K562 (cell line): ENCODE data around the gene SLC13A4. TPM values are rescaled to one million over a fixed set of nuclear protein-coding genes. Genes with fewer than 3 reads are reported as not detected.

Experiments
- ESRRB ChIP-seq: fragments of 250-450 bp; sonication (Bioruptor Pico); IDR thresholded peaks from 2 replicates; pipeline ENCODE4 v1.5.0; 2020; ENCODE audit warnings: mild to moderate bottlenecking, moderate library complexity, borderline replicate concordance
- ZBTB26 ChIP-seq: fragments of 450-650 bp; formaldehyde crosslinking; IDR thresholded peaks from 2 replicates; pipeline ENCODE4 v1.4.0; 2022; ENCODE audit warnings: missing genetic modification characterization
- polyA plus RNA-seq, 8 experiments: library from polyadenylated mRNA; depleted of rRNA in 4 of 8; stranded (reverse) in 5 of 8; unstranded in 3 of 8; fragments of >200 nt; fragmentation: Nextera tagmentation in 2 of 8; fragmentation: Illumina TruSeq in 1 of 8; extraction: Ambion mirVana in 2 of 8; extraction: Trizol in 1 of 8; gene quantifications; 2 replicates each; pipeline versions ENCODE4 v1.2.1 to v1.2.3, GENCODE V29; 2011 to 2014; ENCODE audit warnings: inconsistent platforms in 1 of 8, missing spikeins in 1 of 8
- small RNA-seq: library from RNA; depleted of rRNA; stranded (forward); fragments of <200 nt; gene quantifications from one replicate; pipeline ENCODE3, GENCODE V24; 2014
- total RNA-seq, 7 experiments: library from RNA; depleted of rRNA in 6 of 7; stranded (reverse); fragments of >200 nt in 6 of 7; fragmentation: Illumina TruSeq in 2 of 7; extraction: Trizol in 2 of 7; gene quantifications; 2 replicates each; pipeline versions ENCODE4 v1.2.1 to v1.2.3, GENCODE V29; 2011 to 2021; ENCODE audit warnings: low replicate concordance in 1 of 7

The SLC13A4 gene
- total and polyA plus RNA-seq, 9 of the 15 experiments (the other 6 are each of a cell fraction or from before 2014, with no cell fraction given): 0.11 to 1.0 (median 0.36) TPM

DNA sequence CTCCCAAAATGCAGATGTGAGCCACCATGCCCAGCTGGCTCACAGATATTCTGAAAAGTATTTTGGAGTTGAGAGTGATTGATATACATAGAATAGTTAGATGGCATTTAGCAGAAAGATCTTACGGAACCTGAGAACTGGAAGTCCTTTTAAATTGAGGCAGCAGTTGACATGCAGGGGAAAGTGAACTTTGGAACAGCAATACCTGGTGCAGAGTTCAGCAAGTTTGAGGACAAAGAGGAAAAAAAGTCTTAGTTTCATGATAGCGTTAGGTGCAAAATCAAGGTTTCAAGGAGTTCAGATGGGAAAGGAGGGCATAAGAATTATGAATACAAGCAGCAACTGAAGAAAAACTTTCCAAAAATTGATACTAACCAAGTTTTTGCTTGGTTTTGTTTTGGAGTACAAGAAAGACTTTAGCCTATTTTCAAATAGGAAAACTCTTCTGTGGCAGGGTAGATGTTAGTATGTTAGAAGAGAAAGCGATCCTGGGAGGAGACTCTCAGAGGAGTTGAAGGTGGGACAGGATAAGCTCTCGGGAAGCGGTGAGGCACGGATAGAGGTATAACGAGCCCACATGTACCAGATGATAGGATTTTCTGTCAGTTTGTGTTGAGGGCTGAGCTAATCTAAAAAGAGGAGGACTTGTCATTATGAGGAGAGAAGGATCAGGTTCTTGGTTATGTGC is 93.7 kb downstream of the SLC13A4 start (continued):
- TF ChIP-seq ZBTB26 (CRISPR knock-in tag) (no peak), ESRRB (no peak)
- TF ChIP-seq, all 486 proteins: peak for 0

Small RNA genes lying within 50 kb of the gene (small RNA-seq; reads per million reads assigned to genes)
- gene RNU6-1154P: not detected

Other genes with a start within 250 kb of the SLC13A4 start
- 12.9 and 15.4 TPM in 2 replicates for gene CNOT4, start 218.1 kb downstream of the SLC13A4 start, total RNA-seq (2014; rRNA removed)
- gene CNOT4, start 218.1 kb downstream of the SLC13A4 start, total RNA-seq (2014; rRNA removed; fragmentation: Illumina TruSeq; extraction: Trizol): 14.6 and 16.2 TPM in 2 replicates
- 15.5 and 17.1 TPM in 2 replicates for gene CNOT4, start 218.1 kb downstream of the SLC13A4 start, total RNA-seq (2015; rRNA removed; fragmentation: Illumina TruSeq; extraction: Trizol)
- 21.1 and 21.6 TPM in 2 replicates for gene CNOT4, start 218.1 kb downstream of the SLC13A4 start, total RNA-seq (2021)
- 15.4 and 21.5 TPM in 2 replicates for gene CNOT4, start 218.1 kb downstream of the SLC13A4 start, polyA plus RNA-seq (2011; rRNA removed)
- gene CNOT4, start 218.1 kb downstream of the SLC13A4 start, polyA plus RNA-seq (2014; fragmentation: Illumina TruSeq; extraction: Trizol): 16.7 and 19.8 TPM in 2 replicates
- 10 to 100 TPM; 12.6 to 24.1 TPM for gene CNOT4, start 218.1 kb downstream of the SLC13A4 start, polyA plus RNA-seq (2014; fragmentation: Nextera tagmentation; extraction: Ambion mirVana)
- gene CNOT4, start 218.1 kb downstream of the SLC13A4 start, polyA plus RNA-seq (2014; rRNA removed): 8.6 and 10.0 TPM in 2 replicates
- gene NUP205, start 170.3 kb downstream of the SLC13A4 start, total RNA-seq (2014; rRNA removed): 158 and 190 TPM in 2 replicates
- gene NUP205, start 170.3 kb downstream of the SLC13A4 start, total RNA-seq (2014; rRNA removed; fragmentation: Illumina TruSeq; extraction: Trizol): 234 and 257 TPM in 2 replicates
- gene NUP205, start 170.3 kb downstream of the SLC13A4 start, total RNA-seq (2015; rRNA removed; fragmentation: Illumina TruSeq; extraction: Trizol): 224 and 249 TPM in 2 replicates
- gene NUP205, start 170.3 kb downstream of the SLC13A4 start, total RNA-seq (2021): 221 and 223 TPM in 2 replicates
- 246 and 282 TPM in 2 replicates for gene NUP205, start 170.3 kb downstream of the SLC13A4 start, polyA plus RNA-seq (2011; rRNA removed)
- gene NUP205, start 170.3 kb downstream of the SLC13A4 start, polyA plus RNA-seq (2014; fragmentation: Illumina TruSeq; extraction: Trizol): 177 and 193 TPM in 2 replicates
- gene NUP205, start 170.3 kb downstream of the SLC13A4 start, polyA plus RNA-seq (2014; fragmentation: Nextera tagmentation; extraction: Ambion mirVana): 100 to 1,000 TPM; 101 to 182 TPM
- 167 and 174 TPM in 2 replicates for gene NUP205, start 170.3 kb downstream of the SLC13A4 start, polyA plus RNA-seq (2014; rRNA removed)
- 10.6 and 18.5 TPM in 2 replicates for gene STMP1, start 65.7 kb downstream of the SLC13A4 start, total RNA-seq (2014; rRNA removed)
- 47.8 and 54.0 TPM in 2 replicates for gene STMP1, start 65.7 kb downstream of the SLC13A4 start, total RNA-seq (2014; rRNA removed; fragmentation: Illumina TruSeq; extraction: Trizol)
- gene STMP1, start 65.7 kb downstream of the SLC13A4 start, total RNA-seq (2015; rRNA removed; fragmentation: Illumina TruSeq; extraction: Trizol): 35.1 and 36.5 TPM in 2 replicates
- 56.8 and 59.8 TPM in 2 replicates for gene STMP1, start 65.7 kb downstream of the SLC13A4 start, total RNA-seq (2021)
- gene STMP1, start 65.7 kb downstream of the SLC13A4 start, polyA plus RNA-seq (2011; rRNA removed): 58.4 and 66.1 TPM in 2 replicates
- 57.9 and 67.7 TPM in 2 replicates for gene STMP1, start 65.7 kb downstream of the SLC13A4 start, polyA plus RNA-seq (2014; fragmentation: Illumina TruSeq; extraction: Trizol)
- gene STMP1, start 65.7 kb downstream of the SLC13A4 start, polyA plus RNA-seq (2014; fragmentation: Nextera tagmentation; extraction: Ambion mirVana): 100 to 1,000 TPM; 175 to 249 TPM
- 41.5 and 53.9 TPM in 2 replicates for gene STMP1, start 65.7 kb downstream of the SLC13A4 start, polyA plus RNA-seq (2014; rRNA removed)
- not detected in 2 replicates for gene FAM180A, start 20.6 kb upstream of the SLC13A4 start, total RNA-seq (2014; rRNA removed)
- not detected in 2 replicates for gene FAM180A, start 20.6 kb upstream of the SLC13A4 start, total RNA-seq (2014; rRNA removed; fragmentation: Illumina TruSeq; extraction: Trizol)
- gene FAM180A, start 20.6 kb upstream of the SLC13A4 start, total RNA-seq (2015; rRNA removed; fragmentation: Illumina TruSeq; extraction: Trizol): not detected in 2 replicates
- gene FAM180A, start 20.6 kb upstream of the SLC13A4 start, total RNA-seq (2021): not detected in 2 replicates
- not detected in 2 replicates for gene FAM180A, start 20.6 kb upstream of the SLC13A4 start, polyA plus RNA-seq (2011; rRNA removed)
- not detected in 2 replicates for gene FAM180A, start 20.6 kb upstream of the SLC13A4 start, polyA plus RNA-seq (2014; fragmentation: Illumina TruSeq; extraction: Trizol)
- gene FAM180A, start 20.6 kb upstream of the SLC13A4 start, polyA plus RNA-seq (2014; fragmentation: Nextera tagmentation; extraction: Ambion mirVana): not detected
- not detected in 2 replicates for gene FAM180A, start 20.6 kb upstream of the SLC13A4 start, polyA plus RNA-seq (2014; rRNA removed)
- 94.4 and 128 TPM in 2 replicates for gene MTPN, start 249.2 kb upstream of the SLC13A4 start, total RNA-seq (2014; rRNA removed)
- gene MTPN, start 249.2 kb upstream of the SLC13A4 start, total RNA-seq (2014; rRNA removed; fragmentation: Illumina TruSeq; extraction: Trizol): 156 and 189 TPM in 2 replicates
- gene MTPN, start 249.2 kb upstream of the SLC13A4 start, total RNA-seq (2015; rRNA removed; fragmentation: Illumina TruSeq; extraction: Trizol): 154 and 159 TPM in 2 replicates
- gene MTPN, start 249.2 kb upstream of the SLC13A4 start, total RNA-seq (2021): 236 and 261 TPM in 2 replicates
- 189 and 191 TPM in 2 replicates for gene MTPN, start 249.2 kb upstream of the SLC13A4 start, polyA plus RNA-seq (2011; rRNA removed)
- gene MTPN, start 249.2 kb upstream of the SLC13A4 start, polyA plus RNA-seq (2014; fragmentation: Illumina TruSeq; extraction: Trizol): 224 and 243 TPM in 2 replicates
- 10 to 100 TPM; 68.5 to 68.6 TPM for gene MTPN, start 249.2 kb upstream of the SLC13A4 start, polyA plus RNA-seq (2014; fragmentation: Nextera tagmentation; extraction: Ambion mirVana)
- 133 and 148 TPM in 2 replicates for gene MTPN, start 249.2 kb upstream of the SLC13A4 start, polyA plus RNA-seq (2014; rRNA removed)